SU-DHL-6 (cell line): ENCODE results near the gene DNMT3A.

Experiments used
- EZH2phosphoT487 ChIP-seq: fragments of 200-600 bp; sonication (generic), shearing (Covaris generic); conservative IDR thresholded peaks from 2 replicates; pipeline ENCODE4 v1.6.1; 2018; ENCODE audit warnings: mild to moderate bottlenecking, antibody characterized with exemption, low read length, moderate library complexity, mixed read lengths
- TF ChIP-seq, protein P1 (sequence below): fragments of 200-600 bp; sonication (generic); IDR thresholded peaks from one replicate; pipeline ENCODE4 v1.5.1; 2017; ENCODE audit warnings: antibody characterized with exemption, mild to moderate bottlenecking, low read length, moderate library complexity; ENCODE audit not compliant: insufficient read depth, poor library complexity, severe bottlenecking

DNA sequence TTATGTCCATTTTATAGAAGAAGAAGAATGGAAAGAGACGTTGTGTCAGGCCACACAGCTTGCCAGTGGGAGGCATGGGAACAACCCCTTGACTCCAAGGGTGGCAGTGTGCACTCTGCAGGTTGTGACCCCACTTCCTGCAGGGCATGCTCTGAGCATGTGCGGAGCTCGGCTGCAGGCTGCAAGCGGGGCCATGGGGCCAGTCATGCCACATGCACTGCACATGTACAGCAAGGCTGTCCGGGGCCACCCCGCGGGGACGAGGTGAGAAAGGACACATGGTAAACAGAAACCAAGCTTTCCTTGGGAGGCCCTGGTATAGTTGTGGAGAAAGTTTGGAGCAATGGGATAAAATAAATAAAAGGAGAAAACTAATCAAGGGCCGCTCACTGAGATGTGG lies 47.4 kb upstream of the DNMT3A start:
- TF ChIP-seq, protein P1, sequence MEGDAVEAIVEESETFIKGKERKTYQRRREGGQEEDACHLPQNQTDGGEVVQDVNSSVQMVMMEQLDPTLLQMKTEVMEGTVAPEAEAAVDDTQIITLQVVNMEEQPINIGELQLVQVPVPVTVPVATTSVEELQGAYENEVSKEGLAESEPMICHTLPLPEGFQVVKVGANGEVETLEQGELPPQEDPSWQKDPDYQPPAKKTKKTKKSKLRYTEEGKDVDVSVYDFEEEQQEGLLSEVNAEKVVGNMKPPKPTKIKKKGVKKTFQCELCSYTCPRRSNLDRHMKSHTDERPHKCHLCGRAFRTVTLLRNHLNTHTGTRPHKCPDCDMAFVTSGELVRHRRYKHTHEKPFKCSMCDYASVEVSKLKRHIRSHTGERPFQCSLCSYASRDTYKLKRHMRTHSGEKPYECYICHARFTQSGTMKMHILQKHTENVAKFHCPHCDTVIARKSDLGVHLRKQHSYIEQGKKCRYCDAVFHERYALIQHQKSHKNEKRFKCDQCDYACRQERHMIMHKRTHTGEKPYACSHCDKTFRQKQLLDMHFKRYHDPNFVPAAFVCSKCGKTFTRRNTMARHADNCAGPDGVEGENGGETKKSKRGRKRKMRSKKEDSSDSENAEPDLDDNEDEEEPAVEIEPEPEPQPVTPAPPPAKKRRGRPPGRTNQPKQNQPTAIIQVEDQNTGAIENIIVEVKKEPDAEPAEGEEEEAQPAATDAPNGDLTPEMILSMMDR, result no peak
- no peak for TF ChIP-seq EZH2phosphoT487
